OCI-LY1 (cell line): ENCODE measurements around the gene FYN.

Experiments used
- H2AFZ ChIP-seq: fragments of 200-600 bp; sonication (generic), shearing (Covaris generic); 2 replicates; pipeline ENCODE4 v1.6.0; 2014; ENCODE audit warnings: antibody characterized with exemption, mild to moderate bottlenecking, low read length
- H3F3A ChIP-seq: fragments of 200-600 bp; sonication (generic), shearing (Covaris generic); 2 replicates; pipeline ENCODE4 v1.6.0; 2014; ENCODE audit warnings: mild to moderate bottlenecking, antibody characterized with exemption, low read length, moderate library complexity; ENCODE audit not compliant: insufficient read depth
- H3K27ac ChIP-seq: fragments of 200-600 bp; sonication (generic); 2 replicates; pipeline ENCODE4 v1.5.1; 2014; ENCODE audit warnings: low read length, mixed run types, mild to moderate bottlenecking, low read depth; ENCODE audit not compliant: poor library complexity, severe bottlenecking
- H3K27me3 ChIP-seq: fragments of 200-600 bp; sonication (generic); 2 replicates; pipeline ENCODE4 v1.6.0; 2014; ENCODE audit warnings: antibody characterized with exemption, mild to moderate bottlenecking, low read length, moderate library complexity; ENCODE audit not compliant: insufficient read depth
- H3K36me3 ChIP-seq: fragments of 200-600 bp; sonication (generic); 2 replicates; pipeline ENCODE4 v1.6.1; 2014; ENCODE audit warnings: mild to moderate bottlenecking, antibody characterized with exemption, low read length, moderate library complexity, mixed read lengths; ENCODE audit not compliant: insufficient read depth
- H3K4me1 ChIP-seq: fragments of 200-600 bp; sonication (generic); 2 replicates; pipeline ENCODE4 v1.5.1; 2014; ENCODE audit warnings: mild to moderate bottlenecking, low read length, moderate library complexity; ENCODE audit not compliant: insufficient read depth, severe bottlenecking
- H3K4me2 ChIP-seq: fragments of 200-600 bp; sonication (generic), shearing (Covaris generic); 2 replicates; pipeline ENCODE4 v1.6.1; 2014; ENCODE audit warnings: low read length
- H3K4me3 ChIP-seq: fragments of 200-600 bp; sonication (generic); 2 replicates; pipeline ENCODE4 v1.5.1; 2014; ENCODE audit warnings: low read length, low read depth, mild to moderate bottlenecking, mixed read lengths; ENCODE audit not compliant: poor library complexity, severe bottlenecking
- H3K79me2 ChIP-seq: fragments of 200-600 bp; shearing (Covaris generic); 2 replicates; pipeline ENCODE4 v1.6.1; 2016; ENCODE audit warnings: mixed run types, low read length, mixed read lengths; ENCODE audit not compliant: insufficient read depth
- H3K9ac ChIP-seq: fragments of 200-600 bp; sonication (generic), shearing (Covaris generic); 2 replicates; pipeline ENCODE4 v1.6.1; 2014; ENCODE audit warnings: mild to moderate bottlenecking, low read length, mixed read lengths
- H3K9me2 ChIP-seq: fragments of 200-600 bp; sonication (generic), shearing (Covaris generic); 2 replicates; pipeline ENCODE4 v1.6.1; 2014; ENCODE audit warnings: low read depth, mild to moderate bottlenecking, low read length, mixed read lengths
- H3K9me3 ChIP-seq: fragments of 200-600 bp; shearing (Covaris generic); 2 replicates; pipeline ENCODE4 v1.6.1; 2014; ENCODE audit warnings: low read length, mixed read lengths
- H4K20me1 ChIP-seq: fragments of 200-600 bp; sonication (generic), shearing (Covaris generic); 2 replicates; pipeline ENCODE4 v1.6.0; 2016; ENCODE audit warnings: mild to moderate bottlenecking, low read length; ENCODE audit not compliant: insufficient read depth
- EZH2 ChIP-seq: fragments of 200-600 bp; sonication (generic), shearing (Covaris generic); IDR thresholded peaks from 2 replicates; pipeline ENCODE4 v1.8.0; 2017; ENCODE audit warnings: borderline replicate concordance, mixed run types, mild to moderate bottlenecking, antibody characterized with exemption, low read length, moderate library complexity, mixed read lengths
- TF ChIP-seq, protein P1 (sequence below): fragments of 200-600 bp; sonication (generic), shearing (Covaris generic); IDR thresholded peaks from 2 replicates; pipeline ENCODE4 v1.5.1; 2017; ENCODE audit warnings: mild to moderate bottlenecking, antibody characterized with exemption, low read length, moderate library complexity, mixed read lengths

Gene FYN

DNA sequence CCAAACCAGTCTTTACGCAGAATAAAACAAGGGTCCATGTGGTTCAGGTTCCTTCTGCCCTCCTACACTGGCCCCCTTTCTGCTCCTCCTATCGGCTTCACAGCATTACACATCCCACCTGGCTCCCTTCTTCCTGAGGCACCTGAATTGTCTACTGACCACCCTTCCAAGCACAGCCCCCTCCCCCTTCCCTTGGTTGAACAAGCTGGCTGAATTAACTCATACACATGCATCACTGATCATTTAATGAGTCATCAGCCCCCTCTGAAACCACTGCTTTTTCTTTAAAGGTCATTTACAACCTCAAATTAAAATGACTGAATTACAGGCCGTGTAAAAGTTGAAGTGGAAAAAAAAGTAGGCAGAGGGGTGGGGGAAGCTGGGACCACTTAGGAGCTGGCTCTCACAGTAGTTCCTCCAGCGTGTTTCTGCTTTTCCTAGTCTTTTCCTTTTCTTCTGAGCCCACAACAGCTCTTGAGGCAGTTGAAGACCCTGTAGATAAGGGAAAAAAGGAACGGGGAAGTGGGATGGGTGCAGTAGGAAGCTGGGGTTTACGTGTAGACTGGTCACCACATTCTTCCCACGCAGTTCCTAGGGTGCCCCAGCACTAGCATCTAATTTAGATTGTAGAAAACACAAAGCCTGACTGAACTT is 67.6 kb downstream of the FYN start:
- TF ChIP-seq EZH2: no peak
- TF ChIP-seq, protein P1, sequence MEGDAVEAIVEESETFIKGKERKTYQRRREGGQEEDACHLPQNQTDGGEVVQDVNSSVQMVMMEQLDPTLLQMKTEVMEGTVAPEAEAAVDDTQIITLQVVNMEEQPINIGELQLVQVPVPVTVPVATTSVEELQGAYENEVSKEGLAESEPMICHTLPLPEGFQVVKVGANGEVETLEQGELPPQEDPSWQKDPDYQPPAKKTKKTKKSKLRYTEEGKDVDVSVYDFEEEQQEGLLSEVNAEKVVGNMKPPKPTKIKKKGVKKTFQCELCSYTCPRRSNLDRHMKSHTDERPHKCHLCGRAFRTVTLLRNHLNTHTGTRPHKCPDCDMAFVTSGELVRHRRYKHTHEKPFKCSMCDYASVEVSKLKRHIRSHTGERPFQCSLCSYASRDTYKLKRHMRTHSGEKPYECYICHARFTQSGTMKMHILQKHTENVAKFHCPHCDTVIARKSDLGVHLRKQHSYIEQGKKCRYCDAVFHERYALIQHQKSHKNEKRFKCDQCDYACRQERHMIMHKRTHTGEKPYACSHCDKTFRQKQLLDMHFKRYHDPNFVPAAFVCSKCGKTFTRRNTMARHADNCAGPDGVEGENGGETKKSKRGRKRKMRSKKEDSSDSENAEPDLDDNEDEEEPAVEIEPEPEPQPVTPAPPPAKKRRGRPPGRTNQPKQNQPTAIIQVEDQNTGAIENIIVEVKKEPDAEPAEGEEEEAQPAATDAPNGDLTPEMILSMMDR: no peak
- Histone ChIP-seq H3K9ac (no peak overlapping the region), H3K27ac (no peak overlapping the region), H3K4me1 (no peaks in the 10 kb centered on the region), H3K9me3 (no peaks in the 10 kb centered on the region), H3F3A (no peaks in the 10 kb centered on the region), H4K20me1 (no peaks in the 10 kb centered on the region), H3K27me3 (no peaks in the 10 kb centered on the region), H3K4me2 (no peak overlapping the region), H3K36me3 (no peaks in the 10 kb centered on the region), H2AFZ (no peak overlapping the region), H3K9me2 (no peaks in the 10 kb centered on the region), H3K4me3 (no peak overlapping the region), H3K79me2 (no peaks in the 10 kb centered on the region)

DNA sequence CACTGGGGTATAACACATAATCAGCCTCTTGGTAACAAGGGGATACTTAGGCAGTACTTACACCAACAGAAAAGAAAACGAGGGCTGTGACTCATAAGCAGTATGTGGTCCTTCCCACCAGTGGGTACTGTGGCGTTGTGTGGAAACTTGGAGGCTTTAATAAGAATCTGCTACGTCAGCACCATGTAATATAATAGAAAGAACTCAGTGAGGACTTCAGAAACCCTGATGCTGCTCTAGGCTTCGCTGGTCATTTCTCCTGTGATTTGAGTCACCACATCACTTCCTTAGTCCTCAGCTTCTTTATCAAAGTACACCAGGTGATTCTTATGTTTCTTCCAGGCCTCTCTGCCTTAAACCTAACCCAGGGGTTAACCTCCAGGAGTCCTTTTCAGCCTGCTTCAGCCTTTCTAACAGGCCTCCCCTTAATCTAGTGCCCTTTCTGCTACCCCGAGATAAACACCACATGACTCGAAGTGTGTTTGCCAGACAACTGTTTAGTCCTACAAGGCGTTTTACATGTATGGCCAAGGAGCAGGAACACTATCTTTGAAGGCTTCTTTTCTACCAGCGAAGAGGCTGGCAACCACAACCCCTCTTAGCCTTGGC is 68.5 kb downstream of the FYN start:
- Histone ChIP-seq H3K9ac (no peak overlapping the region), H3F3A (no peaks in the 10 kb centered on the region), H3K36me3 (no peaks in the 10 kb centered on the region), H3K27me3 (no peaks in the 10 kb centered on the region), H2AFZ (no peak overlapping the region), H3K9me3 (no peaks in the 10 kb centered on the region), H3K27ac (no peak overlapping the region), H3K4me3 (no peak overlapping the region), H3K4me2 (no peak overlapping the region), H3K4me1 (no peaks in the 10 kb centered on the region), H3K9me2 (no peaks in the 10 kb centered on the region), H4K20me1 (no peaks in the 10 kb centered on the region), H3K79me2 (no peaks in the 10 kb centered on the region)
- TF ChIP-seq, protein P1: no peak
- no peak for TF ChIP-seq EZH2

DNA sequence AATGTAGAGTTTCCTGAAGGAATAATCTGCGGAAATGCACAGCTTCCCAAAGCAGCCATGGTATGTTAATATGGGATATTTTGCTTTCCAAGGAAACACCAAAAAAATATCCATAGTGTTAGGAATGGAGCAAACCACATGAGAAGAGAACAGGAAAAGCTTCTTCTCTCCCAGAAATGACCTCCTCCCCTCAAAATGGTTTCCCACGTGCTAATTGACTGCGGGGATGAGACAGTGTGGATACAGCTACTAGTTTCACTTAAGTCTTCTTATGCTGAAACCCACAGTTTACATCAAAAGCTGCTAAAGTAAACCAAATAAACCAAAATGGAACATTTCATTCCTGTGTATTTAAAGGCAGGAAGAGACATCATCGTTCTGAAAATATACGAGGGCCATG is 69.4 kb downstream of the FYN start:
- Histone ChIP-seq H3K4me3 (no peak overlapping the region), H3K27ac (no peak overlapping the region), H3K9me2 (no peaks in the 10 kb centered on the region), H3K36me3 (no peaks in the 10 kb centered on the region), H3K4me2 (no peak overlapping the region), H4K20me1 (no peaks in the 10 kb centered on the region), H3K27me3 (no peaks in the 10 kb centered on the region), H3K4me1 (no peaks in the 10 kb centered on the region), H3F3A (no peaks in the 10 kb centered on the region), H3K9me3 (no peaks in the 10 kb centered on the region), H3K79me2 (no peaks in the 10 kb centered on the region), H2AFZ (no peak overlapping the region), H3K9ac (no peak overlapping the region)
- TF ChIP-seq, protein P1: no peak
- TF ChIP-seq EZH2: no peak
